ENCODE results near the gene SNIP1.
"Not testable (repeated sequence)": the region's sequence is repeated elsewhere in the genome, so short reads cannot be mapped to it uniquely, and the experiment has no call there.

Gene SNIP1

GRCh38 chr1:37560401-37561132, 6.5 kb upstream of the SNIP1 start:
- no peak for DNase-seq
- intact Hi-C loops (cut with DNase I), result no loop called here

DNA sequence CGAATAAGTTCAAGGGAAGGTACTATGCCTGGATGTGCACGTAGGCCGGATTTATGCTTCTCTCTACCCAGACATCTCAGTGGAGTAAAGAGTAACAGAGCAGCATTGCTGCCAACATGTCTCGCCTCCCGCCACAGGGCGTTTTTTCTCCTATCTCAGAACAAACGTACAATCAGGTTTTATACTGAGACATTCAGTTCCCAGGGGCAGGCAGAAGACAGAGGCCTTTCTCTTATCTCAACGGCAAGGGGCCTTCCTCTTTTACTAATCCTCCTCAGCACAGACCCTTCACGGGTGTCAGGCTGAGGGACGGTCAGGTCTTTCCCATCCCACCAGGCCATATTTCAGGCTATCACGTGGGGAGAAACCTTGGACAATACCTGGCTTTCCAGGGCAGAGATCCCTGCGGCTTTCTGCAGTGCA, 5.9 kb upstream of the SNIP1 start:
- intact Hi-C loops (cut with DNase I); DNase-seq: not testable (repeated sequence)

- intact Hi-C loops (cut with DNase I), result no loop called here
- DNase-seq, result no peak
Measured at GRCh38 chr1:37559080-37559479, 5.0 kb upstream of the SNIP1 start.

- DNase-seq, result no peak
- intact Hi-C loops (cut with DNase I), result no loop called here
Measured at GRCh38 chr1:37558411-37558810, 4.3 kb upstream of the SNIP1 start.

DNA sequence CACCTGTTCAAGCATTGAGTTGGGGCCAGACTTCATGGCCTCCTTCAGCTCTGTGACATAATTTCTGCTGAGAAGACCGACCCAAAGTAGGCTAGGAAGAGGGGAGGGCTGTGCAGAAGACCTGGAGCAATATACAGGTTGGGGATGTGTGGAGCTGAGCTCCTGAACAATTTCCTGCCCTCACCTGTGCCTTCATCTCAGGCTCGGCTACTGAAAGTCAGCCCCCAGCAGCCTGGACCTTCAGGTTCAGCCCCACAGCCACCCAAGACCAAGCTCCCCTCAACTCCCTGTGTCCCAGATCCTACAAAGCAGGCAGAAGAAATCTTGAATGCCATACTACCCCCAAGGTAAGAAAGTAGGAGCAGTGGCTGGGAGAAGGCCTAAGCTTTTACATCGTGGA, 3.3 kb upstream of the SNIP1 start:
- intact Hi-C loops (cut with DNase I), result no loop called here
- DNase-seq, result no peak

DNA sequence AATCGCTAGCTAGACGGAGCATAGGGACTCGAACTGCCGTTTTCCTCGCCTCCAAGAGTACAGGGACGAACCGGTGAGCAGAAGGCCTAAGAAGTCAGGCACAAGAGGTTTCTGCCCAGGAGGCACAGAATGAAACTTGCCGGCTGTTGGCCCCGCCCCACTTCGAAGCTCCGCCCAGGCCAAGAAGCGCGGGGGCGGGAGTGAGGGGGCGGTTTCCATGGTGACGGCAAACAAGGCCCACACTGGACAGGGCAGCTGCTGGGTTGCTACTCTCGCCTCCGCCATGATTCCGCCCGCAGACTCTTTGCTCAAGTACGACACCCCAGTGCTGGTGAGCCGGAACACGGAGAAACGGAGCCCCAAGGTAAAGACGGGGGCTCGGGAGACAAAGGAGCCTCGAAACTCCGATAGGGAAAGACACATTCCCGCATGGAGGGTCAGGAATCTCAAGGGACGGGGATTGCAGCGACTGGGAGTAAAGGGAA, 2.7 kb upstream of the SNIP1 start, which contains the start of gene DNALI1:
Gene DNALI1 (plus strand): TSS at position 229 of the 485 bp plus-strand sequence. CDS start 55 bp downstream, at position 284.
- DNase-seq, result peak; percentile 66 to 98 (median 84)
- intact Hi-C loops (cut with DNase I), result loop anchor here (1.0 kb wide), 1 partner anchor 39 kb away; the partner anchor contains the start of gene GNL2

DNA sequence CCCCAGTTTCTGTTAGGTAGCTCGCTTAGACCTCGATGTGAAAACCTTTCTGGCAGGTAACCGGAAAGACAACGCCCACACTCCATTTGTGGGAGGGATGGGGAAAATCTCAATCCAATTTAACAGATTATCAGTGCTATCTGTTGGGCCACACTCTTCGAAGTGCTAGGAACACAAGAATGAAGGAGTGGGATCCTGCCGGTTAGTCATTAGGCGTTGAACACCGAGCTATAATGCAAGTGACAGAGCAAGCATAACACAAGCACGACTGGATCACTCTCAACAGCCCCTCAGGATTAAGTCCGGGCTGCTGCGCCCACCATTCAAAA, 531 bp downstream of the SNIP1 start:
- DNase-seq, result no peak
- intact Hi-C loops (cut with DNase I), result no loop called here

- intact Hi-C loops (cut with DNase I), result no loop called here
- no peak for DNase-seq
Measured at GRCh38 chr1:37549341-37549740, 4.8 kb downstream of the SNIP1 start.

- intact Hi-C loops (cut with DNase I), result no loop called here
- no peak for DNase-seq
Measured at GRCh38 chr1:37545019-37545418, 9.1 kb downstream of the SNIP1 start.

GRCh38 chr1:37544530-37544929, 9.6 kb downstream of the SNIP1 start:
- no peak for DNase-seq
- intact Hi-C loops (cut with DNase I), result no loop called here

DNA sequence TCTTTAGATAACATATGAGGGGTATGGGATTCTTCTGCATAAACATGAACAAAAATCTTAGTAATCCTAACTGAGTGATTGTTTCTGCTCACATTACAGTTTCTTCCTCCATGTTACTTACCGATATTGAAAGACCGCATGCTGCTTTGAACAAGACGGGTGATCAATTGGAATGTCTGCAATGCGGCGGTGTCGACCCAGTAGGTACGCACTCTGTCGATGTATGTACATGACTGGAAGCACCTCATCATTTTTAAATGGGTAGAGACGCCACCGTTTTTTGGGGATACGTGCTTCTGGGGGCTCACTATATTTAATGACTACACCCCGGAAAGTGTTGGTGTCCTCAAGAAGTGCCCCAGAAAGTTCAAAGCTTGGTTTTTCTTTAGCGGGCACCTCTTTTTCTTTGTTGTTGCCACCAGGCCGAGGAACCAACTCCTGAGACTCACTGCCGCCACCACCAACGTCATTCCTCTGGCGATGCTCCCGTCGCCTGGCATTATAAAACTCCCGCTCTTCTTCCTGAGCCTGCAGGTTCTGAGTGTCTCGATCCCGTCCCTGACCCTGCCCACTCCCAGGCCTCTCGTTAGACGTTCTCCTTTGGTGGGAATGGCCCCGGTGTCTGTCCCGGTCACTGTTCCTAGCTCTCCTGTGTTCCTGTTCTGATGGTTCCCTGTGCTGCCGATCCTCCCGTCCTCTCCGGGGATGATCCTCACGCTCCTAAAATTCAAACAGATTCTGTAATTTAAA, 13.9 kb downstream of the SNIP1 start:
- no peak for DNase-seq
- intact Hi-C loops (cut with DNase I), result no loop called here

GRCh38 chr1:37539154-37539553, 14.9 kb downstream of the SNIP1 start:
- DNase-seq; intact Hi-C loops (cut with DNase I): not testable (repeated sequence)

DNA sequence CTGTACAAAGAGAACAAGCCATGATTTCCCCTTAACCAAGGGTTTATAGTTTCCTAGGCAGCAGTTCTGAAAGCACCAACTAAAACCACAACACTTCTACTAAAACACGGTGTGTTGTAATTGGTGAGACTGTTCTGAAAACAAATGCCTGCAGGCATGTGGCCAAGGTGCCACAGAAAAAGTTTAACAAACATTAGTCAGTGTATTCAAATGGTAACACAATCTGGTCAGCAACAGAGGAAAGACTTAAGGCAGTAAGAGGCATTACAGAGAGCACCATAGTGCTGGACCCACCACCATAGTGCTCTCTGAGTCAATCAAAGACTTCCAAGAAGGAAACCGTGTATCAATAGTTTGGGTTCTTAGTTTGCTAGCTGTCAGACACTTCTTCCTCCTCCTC, 16.7 kb downstream of the SNIP1 start:
- intact Hi-C loops (cut with DNase I), result no loop called here
- DNase-seq, result no peak

DNA sequence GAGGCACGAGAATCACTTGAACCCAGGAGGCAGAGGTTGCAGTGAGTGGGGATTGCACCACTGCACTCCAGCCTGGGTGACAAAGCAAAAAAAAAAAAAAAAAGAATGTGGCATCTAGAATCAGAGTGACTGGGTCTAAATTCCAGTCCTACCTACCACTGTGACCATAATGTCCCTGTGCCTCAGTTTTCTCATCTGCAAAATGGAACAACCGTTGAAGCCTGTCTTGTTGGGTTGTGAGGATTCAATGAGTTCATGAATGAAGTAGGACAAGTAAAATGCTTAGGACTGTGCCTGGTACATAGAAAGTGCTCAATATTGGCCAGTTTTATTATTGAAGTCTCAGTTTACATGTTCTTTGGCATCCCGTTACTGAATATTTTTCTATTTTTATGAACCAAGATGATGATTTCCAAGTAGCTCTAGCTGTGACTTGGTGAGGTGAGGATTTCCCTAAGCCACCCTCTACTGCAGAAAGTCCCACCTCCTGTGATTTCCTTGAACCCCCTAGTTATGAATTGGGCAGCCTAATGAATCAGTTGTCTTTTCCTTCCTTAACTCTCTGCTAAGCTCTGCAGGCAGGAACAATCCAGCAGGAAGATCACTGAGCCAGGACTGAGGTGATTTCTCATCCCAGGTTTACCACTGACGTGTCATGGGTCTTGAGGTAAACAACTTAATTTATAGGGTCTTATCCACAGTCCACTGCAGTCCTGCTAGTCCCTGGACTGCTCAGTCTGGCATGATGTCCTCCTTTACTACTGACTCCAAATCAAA, 20.6 kb downstream of the SNIP1 start:
- intact Hi-C loops (cut with DNase I), result no loop called here
- DNase-seq, result no peak

DNA sequence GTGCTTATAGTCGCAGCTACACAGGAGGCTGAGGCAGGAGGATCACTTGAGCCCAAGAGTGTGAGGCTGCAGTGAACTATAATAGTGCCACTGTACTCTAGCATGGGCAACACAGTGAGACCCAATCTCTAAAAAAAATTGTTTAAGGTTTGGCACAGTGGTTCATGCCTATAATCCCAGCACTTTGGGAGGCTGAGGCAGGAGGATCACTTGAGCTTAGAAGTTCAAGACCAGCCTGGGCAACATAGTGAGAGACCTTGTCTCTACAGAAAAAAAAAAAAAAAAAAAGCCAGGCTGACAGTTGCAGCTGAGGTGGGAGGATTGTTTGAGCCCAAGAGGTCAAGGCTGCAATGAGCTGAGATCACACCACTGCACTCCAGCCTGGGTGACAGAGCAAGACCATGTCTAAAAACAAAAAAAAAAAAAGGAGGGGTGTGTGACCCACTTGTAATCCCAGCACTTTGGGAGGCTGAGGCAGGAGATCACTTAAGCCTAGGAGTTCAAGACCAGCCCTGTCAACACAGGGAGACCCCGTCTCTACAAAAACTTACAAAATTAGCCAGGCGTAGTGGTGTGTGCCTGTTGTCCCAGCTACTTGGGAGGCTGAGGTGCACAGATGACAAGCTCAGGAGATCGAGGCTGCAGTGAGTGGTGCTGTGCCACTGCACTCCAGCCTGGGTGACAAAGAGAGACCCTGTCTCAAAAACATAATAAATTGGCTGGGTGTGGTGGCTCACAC, 21.5 kb downstream of the SNIP1 start:
- intact Hi-C loops (cut with DNase I); DNase-seq: not testable (repeated sequence)

DNA sequence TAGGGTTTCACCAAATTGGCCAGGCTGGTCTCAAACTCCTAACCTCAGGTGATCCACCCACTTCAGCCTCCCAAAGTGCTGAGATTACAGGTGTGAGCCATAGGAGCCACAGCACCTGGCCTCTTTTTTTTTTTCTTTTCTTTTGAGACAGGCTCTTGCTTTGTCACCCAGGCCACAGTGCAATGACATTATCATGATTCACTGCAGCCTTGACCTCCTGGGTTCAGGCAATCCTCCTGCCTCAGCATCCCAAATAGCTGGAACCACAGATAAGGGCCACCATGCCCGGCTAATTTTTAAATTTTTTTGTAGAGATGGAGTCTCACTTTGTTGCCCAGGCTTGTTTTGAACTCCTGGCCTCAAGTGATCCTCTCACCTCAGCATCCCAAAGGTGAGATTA, 24.2 kb downstream of the SNIP1 start:
- intact Hi-C loops (cut with DNase I); DNase-seq: not testable (repeated sequence)

DNA sequence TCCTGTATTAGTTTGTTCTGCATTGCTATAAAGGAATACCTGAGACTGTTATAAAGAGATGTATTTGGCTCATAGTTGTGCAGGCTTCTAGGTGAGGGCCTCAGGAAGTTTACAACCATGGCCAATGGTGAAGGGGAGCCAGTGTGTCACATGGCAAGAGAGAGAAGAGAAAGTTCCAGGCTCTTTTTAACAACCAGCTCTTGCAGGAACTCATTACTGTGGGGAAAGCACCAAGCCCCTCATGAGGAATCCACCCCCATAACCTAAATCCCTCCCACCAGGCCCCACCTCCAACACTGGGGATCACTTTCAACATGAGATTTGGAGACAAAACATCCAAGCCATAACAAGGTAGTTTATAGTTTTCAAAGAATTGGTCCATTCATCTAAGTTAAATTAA, 34.5 kb downstream of the SNIP1 start:
- intact Hi-C loops (cut with DNase I), result no loop called here
- DNase-seq, result no peak

- DNase-seq; intact Hi-C loops (cut with DNase I): not testable (repeated sequence)
Measured at GRCh38 chr1:37518929-37519328, 35.2 kb downstream of the SNIP1 start.

GRCh38 chr1:37518241-37518640, 35.9 kb downstream of the SNIP1 start:
- DNase-seq; intact Hi-C loops (cut with DNase I): not testable (repeated sequence)

- intact Hi-C loops (cut with DNase I), result no loop called here
- DNase-seq, result no peak
Measured at GRCh38 chr1:37517569-37517968, 36.5 kb downstream of the SNIP1 start.

All from posterior cingulate gyrus (tissue), 11 donors.